Measurements from ENCODE around the gene DPP8.

The DPP8 gene

GRCh38 chr15:65426216-65426853, 91.2 kb downstream of the DPP8 start:
- DNase-seq (ENCODE audit: low read depth in 2 of 3, low spot score in 2 of 3): no peak

GRCh38 chr15:65424683-65425082, 92.8 kb downstream of the DPP8 start:
- DNase-seq (ENCODE audit: low read depth in 2 of 3, low spot score in 2 of 3): no peak

DNA sequence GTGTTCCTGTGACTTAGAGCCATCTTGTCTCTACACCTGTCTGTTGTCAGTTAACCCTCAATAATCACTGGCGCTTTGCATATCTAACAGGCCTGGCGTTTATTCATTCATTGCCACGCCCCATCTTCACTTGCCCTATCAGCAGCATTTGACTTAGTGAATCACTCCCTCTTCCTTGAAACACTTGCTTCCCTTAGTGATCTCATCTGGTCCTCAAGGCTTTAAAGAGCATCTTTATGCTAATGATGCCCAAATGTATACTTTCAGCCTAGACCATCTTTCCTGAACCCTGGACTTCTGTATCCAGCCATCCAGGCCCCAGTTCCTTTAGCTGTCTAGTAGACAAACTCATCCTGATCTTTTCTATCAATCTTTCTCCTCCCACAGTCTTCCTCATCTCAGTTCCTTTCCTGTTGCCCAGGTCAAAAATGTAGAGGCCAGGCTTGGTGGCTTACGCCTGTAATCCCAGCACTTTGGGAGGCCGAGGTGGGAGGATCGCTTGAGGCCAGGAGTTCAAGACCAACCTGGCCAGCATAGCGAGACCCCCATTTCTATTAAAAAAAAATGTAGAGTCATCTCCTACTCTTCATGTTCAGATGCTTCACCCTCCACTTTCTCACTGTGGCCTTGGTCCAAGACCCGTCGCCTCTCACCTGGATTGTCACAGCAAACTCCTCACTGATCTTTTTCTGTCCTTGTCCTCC, 93.4 kb downstream of the DPP8 start:
- DNase-seq (ENCODE audit: low read depth in 2 of 3, low spot score in 2 of 3): no peak

DNA sequence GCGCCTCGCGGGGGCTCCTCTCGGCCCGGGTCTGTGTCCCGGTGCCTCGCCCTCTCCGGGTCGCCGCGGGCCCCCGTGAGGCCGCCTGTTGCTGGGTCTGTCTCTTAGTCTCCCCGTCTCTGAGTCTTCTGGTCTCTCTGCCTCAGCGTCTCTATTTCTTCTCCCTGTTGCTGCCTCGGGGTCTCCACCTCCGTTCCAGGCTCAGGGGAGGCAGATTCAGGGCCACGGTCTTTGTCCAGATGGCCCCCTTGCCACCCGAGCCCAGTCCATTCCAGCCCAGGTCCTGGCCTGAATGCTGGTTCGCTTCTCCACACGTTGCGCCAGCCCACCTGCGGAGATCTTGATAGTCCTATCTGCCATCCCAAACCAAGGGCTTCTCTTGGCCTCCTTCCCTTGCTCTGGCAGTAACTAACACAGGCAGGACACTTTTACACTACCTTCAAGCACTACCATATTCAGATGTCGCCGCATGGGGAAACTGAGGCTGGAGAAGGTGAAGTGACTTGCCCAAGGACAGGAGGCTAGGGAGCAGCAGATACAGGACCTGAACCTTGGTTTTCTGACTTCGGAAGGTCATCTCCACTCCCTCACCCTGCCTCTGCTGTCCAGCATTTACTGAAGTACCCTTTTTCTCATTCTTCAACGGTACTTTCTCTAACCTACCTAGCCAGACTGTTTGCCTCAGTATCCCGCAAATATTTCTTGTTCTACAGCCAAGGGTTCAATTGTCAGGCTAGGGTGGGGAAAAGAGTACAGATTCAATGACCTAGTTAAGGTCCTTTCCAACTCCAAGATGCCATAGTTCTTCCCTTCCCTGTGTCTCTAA, 94.1 kb downstream of the DPP8 start:
- no peak for DNase-seq (ENCODE audit: low read depth in 2 of 3, low spot score in 2 of 3)

GRCh38 chr15:65421360-65422215, 95.9 kb downstream of the DPP8 start:
- DNase-seq (ENCODE audit: low read depth in 2 of 3, low spot score in 2 of 3): no peak

DNA sequence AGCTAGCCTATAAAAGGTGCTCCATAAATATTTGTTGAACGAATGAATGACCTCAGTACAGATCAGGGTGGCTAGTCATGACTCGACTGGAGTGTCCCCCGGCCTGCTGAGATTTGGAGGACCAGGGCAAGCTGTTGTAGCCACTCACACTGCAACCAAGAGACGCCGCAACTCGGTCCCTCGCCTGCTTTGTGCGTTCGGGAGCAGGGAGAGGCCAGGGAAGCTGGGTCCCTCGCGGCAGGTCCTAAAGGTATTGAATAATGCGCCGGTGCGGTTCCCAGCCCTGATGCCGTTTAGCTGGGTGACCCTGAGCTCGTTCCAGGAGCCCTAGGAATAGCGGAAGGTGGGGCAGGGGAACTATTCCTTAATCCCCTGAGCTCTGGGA, 96.5 kb downstream of the DPP8 start:
- no peak for DNase-seq (ENCODE audit: low read depth in 2 of 3, low spot score in 2 of 3)

GRCh38 chr15:65418596-65418995, 98.9 kb downstream of the DPP8 start:
- no peak for DNase-seq (ENCODE audit: low read depth in 2 of 3, low spot score in 2 of 3)

GRCh38 chr15:65416845-65417416, 100.6 kb downstream of the DPP8 start:
- DNase-seq (ENCODE audit: low read depth in 2 of 3, low spot score in 2 of 3): no peak

DNA sequence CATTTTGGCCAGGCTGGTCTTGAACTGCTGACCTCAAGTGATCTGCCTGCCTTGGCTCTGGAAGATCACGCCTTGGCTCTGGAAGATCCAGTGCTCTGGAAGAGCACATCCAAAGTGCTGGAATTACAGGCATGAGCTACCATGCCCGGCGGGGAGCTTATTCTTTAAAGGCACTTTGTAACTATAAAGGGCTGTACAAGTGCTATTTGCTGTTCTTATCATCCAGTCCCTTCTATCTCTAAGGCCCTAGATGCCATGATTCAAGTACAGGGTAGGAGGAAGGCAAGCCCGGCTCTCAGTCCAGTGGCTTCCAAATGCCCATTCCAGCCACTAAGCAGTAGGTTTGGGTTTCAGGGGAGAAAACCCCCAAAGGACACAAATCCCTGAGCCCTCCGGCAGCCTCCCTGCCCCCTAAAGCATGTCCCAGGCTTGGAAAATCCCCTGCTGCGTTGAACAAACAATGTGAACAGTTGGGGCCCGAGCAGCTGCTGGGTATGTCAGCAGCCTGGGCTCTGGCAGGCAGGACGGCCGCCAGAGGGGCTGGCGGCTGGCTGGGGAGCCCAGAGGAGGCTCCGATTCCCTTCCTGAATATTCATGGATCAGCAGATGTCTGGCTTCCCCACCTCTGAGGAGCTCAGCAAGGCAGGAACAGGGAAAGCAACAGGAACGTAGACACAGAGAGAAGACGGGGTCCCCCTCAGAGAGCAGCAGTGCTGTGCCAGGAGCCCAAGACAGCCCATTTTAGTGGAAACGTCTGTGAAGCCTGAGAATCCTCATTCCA, 102.5 kb downstream of the DPP8 start:
- no peak for DNase-seq (ENCODE audit: low read depth in 2 of 3, low spot score in 2 of 3)

- no peak for DNase-seq (ENCODE audit: low read depth in 2 of 3, low spot score in 2 of 3)
These were observed 103.7 kb downstream of the DPP8 start for GRCh38 chr15:65413760-65414144.

- DNase-seq (ENCODE audit: low read depth in 2 of 3, low spot score in 2 of 3): no peak
These were observed 104.3 kb downstream of the DPP8 start for GRCh38 chr15:65413051-65413759.

DNA sequence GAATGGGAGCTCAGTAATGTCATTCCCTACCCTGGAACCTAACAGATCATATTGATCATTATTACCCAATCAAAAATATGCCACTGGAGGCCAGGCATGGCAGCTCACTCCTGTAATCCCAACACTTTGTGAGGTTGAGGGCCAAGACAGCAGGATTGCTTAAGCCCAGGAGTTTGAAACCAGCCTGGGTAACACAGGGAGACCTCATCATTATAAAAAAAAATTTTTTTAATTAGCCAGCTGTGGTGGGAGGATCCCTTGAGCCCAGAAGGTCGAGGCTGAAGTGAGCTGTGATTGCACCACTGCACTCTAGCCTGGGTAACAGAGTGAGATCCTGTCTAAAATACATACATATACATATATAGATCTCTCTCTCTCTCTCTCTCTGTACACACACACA, 104.9 kb downstream of the DPP8 start:
- DNase-seq (ENCODE audit: low read depth in 2 of 3, low spot score in 2 of 3): no peak

GRCh38 chr15:65411465-65412071, 105.9 kb downstream of the DPP8 start:
- no peak for DNase-seq (ENCODE audit: low read depth in 2 of 3, low spot score in 2 of 3)

- DNase-seq (ENCODE audit: low read depth in 2 of 3, low spot score in 2 of 3): no peak
These were observed 106.5 kb downstream of the DPP8 start for GRCh38 chr15:65410972-65411371.

DNA sequence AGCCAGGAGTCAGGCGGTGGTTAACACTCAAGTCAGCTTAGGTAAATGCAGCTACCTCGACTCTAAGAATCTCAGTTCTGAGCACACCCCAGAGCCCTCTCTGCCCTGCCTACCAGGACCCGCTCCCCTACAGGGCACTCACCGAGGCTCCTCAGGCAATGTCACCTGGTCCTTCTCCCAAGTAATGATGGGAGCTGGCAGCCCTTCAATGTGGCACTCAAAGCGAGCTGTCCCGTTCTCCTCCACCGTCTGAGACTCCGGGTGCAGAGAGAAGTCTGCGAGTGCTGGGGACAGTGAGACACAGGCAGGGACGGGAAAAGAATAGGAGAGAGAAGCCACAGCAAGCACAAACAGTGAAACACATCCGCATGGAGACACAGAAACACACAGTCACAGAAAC, 107.5 kb downstream of the DPP8 start:
- no peak for DNase-seq (ENCODE audit: low read depth in 2 of 3, low spot score in 2 of 3)

DNA sequence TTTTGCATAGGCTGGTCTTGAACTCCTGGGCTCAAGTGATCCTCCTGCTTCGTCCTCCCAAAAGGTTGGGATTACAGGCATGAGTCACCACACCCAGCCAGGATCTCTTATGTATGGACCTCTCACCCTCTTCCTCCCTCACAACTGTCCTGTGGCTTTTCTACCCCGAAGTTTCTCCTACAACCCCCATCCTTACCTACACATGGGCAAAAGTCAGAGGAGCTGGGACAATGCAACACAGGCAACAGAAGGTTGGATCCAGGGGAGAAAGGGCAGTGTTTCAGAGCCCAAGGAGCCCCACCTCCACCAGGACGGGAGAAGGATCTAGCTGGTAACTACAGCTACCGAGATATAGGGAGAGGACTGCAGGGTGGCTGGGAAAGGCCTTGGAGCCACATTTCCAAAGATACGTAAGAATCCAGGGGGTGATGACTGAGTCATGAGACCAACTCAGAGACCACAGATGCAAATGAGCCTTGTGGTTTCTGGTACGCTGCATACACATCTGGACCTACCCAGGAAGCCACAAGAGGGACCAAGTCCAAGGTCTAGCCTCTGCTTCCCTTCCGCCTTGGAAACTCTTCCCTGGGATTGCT, 108.4 kb downstream of the DPP8 start:
- DNase-seq (ENCODE audit: low read depth in 2 of 3, low spot score in 2 of 3): no peak

DNA sequence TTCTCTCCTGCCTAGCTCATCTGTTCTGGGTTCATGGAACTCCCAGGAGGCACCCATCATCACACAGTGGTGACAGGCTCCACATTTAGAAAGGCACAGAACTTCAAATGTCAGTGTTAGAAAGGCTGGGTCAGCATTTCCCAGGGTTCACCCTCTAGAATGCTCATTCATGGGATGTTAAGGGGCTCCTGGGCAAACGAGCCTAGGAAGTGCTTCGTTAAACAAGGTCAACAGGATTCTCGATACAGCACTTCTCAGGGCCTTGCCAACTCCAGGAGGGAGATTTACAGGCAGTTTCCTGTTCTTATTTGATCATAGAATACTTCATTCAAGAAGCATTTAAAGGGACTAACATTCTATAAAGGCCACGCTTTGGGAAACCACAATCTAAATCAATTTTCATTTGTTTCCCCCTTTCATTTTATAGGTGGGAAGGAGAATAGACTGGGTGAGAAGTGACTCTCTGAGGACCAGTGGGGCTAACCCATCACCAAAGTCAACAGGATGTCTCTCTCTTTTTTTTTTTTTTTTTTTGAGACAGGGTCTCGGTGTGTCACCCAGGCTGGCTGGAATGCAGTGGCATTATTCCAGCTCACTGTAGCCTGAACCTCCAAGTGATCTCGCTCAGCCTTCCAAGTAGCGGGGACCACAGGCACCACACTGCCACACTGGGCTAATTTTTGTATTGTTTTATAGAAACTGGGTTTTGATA, 109.0 kb downstream of the DPP8 start:
- DNase-seq (ENCODE audit: low read depth in 2 of 3, low spot score in 2 of 3): no peak

- no peak for DNase-seq (ENCODE audit: low read depth in 2 of 3, low spot score in 2 of 3)
These were observed 111.0 kb downstream of the DPP8 start for GRCh38 chr15:65406424-65407000.
